KG1 (cell line): ENCODE results near the gene MYL2.

Source experiments
- DNase-seq: peaks from one replicate; lab custom pipeline; 2025; lab: John Stamatoyannopoulos, UW

MYL2 gene

DNA sequence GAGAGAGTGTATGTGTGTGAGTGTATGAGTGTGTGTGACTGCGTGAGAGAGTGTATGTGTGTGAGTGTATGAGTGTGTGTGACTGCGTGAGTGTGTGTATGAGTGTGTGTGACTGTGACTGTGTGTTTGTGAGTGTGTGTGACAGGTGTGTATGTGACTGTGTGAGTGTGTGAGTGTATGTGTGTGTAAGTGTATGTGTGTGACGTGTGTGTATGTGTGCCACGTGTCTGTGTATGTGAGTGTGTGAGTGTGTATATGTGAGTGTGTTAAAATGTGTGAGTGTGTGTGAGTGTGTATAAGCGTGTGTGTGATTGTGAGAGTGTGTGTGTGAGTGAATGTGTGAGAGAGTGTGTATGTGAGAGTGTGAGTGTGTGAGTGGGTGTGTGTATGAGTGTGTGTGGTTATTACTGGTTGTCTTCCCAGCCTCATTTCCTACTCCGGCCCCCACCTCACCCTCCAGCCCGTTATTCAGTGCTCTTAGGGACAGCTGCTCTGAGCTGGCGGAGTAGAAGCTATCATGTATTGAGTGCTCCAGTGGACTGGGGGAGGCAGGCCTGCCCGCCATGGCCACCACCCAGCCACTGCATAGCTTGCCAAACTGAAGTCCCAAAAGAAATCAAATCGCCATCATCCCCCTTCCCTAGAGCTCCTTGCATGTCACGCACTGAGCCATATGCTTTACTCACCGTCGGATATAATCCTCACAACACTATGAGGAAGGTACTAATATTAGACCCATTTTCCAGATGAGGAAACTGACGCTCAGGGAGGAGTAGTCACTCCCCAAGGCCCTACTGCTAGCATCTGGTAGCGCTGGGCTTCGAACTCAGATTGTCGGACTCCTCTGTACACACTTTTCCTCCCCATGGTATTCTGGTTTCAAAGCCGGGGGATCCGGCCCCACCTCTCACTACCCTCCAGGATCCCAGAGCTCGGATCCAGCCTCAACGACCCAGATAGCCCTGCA, 10.3 kb upstream of the MYL2 start:
- no peak for DNase-seq

DNA sequence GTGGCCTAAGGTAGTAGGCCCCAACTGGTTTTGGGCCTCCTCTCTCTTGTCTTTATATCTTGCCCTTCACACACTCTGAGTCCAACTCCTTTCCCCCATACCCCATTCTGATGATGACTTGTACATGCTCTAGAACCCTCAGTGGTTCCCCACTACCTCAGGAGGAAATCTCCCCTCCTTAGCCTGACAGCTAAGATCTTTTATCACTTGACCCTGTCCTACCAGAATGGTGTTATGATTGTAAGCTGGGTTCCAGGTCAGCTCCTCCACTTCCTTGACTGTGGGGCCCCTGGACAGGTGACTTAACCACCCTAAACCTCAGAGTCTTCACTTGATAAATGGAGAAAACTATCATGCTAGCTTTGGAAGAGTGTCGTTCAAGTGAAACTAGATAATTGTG, 9.4 kb upstream of the MYL2 start:
- no peak for DNase-seq

DNA sequence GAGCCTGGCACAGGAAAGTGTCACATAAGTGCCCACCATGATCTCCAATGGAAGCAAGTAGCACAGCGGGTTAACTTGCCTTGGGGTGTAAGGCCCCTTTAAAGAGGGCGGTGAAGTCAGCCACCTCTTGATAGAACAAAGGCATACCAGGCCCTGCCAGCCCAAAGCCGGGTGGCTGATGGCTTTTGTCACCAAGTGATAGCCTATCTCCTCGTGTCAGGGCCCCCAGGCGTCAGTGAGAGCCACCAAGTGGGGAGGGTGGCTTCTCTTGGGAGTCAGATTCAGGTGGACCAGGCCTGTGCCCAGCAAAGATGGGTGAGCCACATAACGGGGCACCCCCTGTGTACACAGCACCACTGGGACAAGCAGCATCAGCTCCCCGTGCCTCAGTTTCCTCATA, 8.3 kb upstream of the MYL2 start:
- no peak for DNase-seq

DNA sequence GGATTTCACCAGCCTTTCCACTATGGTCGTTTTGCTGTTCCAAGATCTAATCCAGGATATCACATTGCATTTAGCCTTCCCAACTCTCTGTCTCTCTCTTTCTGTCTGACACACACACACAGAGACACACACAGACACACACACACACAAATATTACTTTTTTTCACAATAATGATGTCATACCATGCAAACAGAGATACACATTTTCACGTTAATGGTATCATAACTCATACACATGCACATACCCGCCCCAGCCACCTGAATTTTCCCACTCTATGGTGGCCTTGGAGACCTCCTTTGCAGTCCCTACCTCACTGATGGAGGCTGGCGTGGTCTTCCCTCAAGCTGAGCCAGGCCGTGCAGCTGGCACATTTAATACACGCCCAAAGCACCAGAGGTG, 7.2 kb upstream of the MYL2 start:
- DNase-seq = no peak

DNA sequence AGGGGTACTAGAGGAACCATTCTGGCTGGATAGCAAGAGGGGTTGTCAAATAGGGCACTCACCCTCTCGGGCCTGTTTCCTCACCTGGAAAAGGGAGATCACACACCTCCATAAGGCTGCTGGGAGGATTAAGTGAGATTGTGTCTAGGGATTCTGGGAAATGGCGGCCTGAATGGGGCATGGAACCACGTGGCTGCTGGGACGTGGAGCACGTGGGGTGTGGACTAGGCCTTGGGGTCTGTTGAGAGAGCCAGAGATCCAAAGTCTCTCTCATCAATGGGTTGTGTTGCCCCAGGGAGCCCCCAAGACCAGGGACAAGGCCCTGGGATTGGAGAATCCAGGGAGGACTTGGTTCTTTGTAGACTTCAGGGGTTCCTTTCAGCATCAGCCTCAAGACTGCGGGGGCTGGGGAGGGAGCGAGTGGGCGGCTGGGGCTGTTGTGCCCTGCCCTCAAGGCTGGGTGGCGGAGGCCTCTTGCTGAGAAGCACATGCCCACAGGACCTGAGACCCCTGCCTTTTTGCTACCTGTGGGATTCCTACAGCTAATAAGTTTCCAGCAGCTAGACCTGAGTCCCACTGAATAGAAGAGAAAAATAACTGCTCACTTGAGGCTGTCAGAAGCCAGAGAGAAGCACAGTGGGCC, 3.4 kb upstream of the MYL2 start:
- DNase-seq = no peak

DNA sequence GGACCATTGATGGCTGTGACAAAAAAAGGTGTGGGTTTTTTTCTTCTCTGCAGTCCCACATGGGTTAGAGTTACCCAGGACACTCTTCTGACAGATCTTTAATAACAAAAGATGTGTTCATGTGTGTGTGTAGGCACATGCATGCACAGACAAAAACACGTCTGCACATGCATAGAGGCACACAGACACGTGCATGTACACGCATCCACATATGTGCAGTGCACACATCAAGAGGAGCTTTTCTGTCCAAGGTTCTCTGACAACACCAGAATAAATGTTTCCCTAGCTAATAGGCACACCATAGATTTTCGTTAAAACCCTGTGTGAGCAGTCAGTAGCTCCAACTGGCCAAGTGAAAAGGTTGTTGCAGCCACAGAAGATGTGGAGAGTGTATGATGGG, 2.8 kb upstream of the MYL2 start:
- no peak for DNase-seq

DNA sequence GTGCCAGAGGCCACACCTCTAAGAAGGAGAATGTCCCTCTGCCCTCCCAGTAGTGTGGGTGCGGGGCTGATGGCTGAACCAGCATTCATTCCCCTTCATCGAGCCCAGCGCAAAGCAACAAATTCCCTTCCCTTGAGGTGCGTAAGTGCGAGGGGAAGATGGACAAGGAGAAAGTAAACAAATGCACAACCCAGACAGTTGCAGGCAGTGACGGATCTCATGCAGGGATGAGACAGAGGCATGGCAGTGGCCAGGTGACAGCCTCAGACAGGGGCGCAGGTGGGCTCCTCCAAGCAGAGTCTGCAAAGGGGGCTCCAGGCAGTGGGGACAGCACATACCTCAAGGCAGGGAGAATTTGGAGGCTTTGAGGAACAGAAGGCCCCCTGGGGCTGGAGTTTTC, 2.3 kb upstream of the MYL2 start:
- no peak for DNase-seq

DNA sequence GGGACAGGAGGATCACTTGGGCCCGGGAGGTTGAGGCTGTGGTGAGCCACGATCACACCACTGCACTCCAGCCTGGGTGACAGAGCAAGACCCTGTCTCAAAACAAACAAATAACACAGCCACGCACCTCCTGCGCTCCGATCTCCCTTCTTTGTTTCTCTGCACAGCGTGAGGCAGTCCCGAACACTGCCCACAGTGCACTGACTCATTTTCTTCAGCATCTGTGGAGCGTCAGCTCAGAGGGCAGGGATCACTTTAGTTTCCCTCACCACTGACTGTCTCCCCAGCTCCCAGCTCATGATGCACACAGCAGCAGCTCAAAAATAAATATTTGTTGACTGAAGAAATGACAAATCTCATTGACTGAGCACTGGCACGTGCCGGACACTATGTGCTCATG, 883 bp upstream of the MYL2 start:
- no peak for DNase-seq

DNA sequence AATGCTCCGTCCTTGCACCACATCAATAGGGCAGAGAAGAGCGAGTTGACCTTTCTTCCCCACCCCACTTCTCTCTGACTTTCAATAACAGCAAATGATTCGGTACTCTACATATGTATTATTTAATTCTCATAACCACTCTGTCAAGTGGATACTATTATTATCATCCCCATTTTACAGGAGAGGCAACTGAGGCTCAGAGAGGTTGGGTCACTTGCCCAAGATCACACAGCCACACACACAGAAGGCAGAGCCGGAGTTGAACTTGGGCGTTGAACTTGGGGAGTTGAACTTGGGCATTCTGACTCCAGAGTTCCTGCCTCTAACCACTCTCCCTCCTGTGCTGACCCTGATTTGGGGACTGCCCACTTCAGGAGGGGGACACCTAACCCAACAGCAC, 659 bp downstream of the MYL2 start:
- DNase-seq = no peak

DNA sequence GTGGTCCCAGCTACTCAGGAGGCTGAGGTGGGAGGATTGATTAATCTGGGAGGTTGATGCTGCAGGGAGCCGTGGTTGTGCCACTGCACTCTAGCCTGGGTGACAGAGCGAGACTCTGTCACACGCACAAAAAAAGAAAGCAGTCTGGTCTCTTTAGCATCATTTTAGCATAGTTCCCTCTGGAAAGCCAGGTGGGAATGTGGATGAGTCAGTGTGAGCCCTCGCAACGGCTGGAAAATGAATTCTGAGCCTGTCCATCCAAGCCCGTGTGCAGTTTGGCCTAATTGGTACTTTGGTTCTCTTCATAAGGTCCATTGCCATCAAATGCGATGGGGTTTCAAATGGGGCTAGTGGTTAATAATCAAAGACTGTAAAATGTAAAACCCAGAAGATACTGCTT, 2.4 kb downstream of the MYL2 start:
- no peak for DNase-seq

DNA sequence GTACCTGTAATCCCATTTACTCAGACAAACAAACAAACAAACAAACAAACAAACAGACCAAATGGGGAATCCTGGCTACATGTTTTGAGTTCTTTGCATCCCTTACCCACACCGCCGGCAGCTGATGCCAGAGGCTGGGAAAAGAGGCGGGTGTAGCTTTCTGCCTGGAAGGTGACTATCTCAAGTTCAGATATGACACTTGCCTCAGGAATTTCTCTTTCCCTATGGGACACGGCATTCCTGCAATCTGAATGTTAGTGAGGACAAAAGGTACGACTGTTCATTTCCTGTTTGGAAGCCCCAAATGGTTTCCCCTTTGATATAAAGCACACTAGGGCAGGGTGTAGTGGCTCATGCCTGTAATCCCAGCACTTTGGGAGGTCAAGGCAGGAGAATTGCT, 2.9 kb downstream of the MYL2 start:
- no peak for DNase-seq

DNA sequence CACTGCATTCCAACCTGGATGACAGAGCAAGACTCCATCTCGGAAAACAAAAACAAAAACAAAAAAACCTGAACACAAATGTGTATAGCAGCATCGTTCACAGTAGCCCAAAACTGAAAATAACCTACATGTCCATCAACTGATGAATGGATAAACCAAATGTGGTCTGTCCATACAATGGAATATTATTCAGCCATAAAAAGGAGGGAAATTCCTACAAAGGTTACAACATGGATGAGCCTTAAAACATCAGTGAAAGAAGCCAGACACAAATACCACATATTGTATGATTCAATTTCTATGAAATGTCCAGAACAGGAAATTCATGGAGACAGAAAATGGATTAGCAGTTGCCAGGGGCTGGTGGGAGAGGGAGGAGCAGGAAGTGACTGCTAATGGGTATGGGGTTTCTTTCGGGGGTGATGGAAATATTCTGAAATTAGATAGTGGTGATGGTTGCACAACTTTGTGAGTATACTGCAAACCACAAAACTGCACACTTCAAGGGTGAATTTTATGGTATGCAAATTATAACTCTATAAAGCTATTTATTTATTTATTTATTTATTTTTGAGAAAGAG, 4.0 kb downstream of the MYL2 start:
- DNase-seq = no peak

DNA sequence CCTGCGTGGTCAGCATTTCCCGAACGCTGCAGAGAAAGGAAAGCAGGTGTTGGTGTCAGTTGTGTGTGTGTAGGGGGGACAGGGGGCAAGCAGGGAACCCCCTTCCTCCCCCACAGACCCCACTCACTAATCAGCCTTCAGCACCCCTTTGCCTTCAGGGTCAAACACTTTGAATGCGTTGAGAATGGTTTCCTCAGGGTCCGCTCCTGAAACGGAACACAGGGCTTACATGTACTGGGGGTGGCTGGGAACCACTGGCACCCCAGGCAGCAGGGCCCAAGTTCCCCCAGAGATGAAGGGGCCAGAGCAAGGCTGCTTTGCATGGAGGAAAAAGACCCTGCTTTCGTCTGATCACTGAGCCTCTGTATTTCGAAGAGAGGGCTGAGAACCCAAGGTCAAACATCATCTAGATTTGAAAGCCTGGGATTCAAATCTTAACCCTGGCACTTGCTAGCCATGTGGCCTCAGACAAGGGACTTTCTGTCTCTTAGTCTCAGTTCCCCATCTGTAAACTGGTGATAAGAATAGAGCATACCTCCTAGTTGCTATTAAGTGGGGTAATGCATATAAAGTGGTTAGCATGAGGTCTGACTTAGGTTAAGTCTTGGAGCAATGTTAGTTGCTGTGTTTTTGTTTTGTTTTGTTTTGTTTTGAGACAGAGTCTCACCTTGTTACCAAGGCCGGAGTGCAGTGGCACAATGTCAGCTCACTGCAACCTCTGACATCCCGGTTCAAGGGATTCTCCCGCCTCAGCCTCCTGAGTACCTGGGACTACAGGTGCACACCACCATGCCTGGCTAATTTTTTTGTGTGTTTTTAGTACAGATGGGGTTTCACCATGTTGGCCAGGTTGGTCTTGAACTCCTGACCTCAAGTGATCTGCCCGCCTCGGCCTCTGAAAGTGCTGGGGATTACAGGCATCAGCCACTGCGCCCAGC, 7.0 kb downstream of the MYL2 start:
- no peak for DNase-seq

DNA sequence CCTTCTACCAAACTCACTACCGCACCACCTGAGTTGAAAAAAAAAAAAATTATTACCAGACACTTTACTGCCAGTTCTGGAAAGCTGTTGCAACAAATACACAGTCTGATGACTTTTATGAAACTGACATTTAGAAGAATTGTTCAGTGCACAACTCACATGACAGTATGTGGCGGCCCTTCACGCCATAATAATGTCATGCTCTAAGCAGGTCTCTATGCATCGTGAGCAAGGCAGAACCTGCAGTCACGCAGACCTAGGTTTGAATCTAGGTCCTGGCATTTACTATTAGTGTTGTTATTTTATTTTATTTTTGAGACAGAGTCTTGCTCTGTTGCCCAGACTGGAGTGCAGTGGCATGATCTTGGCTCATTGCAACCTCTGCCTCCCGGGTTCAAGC, 8.1 kb downstream of the MYL2 start:
- DNase-seq = no peak

DNA sequence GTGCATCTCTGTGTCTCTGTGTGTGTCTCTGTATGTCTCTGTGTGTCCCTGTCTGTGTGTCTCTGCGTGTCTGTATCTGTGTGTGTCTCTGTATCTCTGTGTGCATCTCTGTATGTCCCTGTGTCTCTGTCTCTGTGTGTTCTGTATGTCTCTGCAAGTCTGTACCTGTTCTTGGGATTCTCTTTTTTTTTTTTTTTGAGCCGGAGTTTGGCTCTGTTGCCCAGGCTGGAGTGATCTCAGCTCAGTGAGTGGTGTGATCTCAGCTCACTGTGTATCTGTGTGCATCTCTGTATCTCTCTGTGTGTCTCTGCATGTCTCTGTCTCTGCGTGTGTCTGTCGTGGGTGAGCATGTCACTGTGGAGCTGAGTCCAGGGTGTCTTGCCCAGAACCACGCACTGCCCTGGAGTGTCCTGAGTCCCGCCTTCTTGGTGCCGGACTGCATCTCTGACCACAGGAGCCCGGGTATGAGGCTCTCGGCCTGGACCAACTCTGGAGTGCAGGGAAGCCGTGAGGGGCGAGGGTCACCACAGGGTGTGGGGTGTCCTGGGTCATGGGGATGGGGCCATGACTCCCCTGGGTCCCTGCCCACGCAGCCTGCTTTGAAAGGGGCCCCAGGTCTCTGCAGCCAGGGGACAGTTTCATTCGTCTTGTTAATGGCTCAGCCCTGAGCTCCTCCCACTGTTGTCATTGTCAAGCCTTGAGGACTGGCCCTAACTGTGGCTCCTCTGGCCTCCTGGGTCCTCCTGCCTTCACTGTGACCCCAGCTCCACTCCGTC, 11.8 kb downstream of the MYL2 start:
- no peak for DNase-seq

DNA sequence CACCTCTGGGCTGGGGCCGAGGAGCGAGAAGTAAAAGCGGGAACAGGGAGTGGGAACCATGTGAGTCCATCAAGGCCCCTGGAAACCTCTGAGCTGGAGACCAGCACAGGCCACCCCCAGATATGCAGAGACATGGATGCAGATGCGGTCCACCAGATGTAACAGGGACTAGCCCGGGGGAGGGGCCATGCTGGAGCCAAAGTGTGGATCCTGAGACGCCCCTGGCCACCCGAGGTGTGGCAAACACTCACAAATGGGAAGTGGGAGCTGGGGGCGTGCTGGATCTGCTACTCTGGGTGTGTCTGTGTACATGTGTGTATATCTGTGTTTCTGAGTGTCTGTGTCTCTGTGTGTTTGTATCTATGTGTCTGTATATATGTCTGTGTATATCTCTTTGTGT, 12.8 kb downstream of the MYL2 start:
- no peak for DNase-seq

DNA sequence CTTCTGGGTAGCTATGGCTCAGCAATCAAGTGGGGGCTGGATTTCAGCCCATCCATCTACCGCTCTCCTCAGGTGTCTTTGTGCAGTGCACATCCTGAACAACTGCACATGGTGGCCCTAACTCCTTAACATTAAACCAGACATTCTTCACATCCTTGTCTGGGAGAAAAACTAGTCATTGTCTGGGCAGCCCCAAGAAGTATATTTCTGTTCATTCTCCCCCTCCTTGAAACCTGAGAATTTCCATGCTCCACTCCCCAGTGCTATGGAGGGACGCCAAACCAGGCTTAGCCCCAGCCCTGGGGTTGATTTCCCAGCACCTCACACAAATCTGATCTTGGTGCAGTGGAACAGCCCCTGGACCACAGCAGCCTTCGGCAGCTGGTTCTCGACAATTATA, 13.4 kb downstream of the MYL2 start:
- DNase-seq = no peak

DNA sequence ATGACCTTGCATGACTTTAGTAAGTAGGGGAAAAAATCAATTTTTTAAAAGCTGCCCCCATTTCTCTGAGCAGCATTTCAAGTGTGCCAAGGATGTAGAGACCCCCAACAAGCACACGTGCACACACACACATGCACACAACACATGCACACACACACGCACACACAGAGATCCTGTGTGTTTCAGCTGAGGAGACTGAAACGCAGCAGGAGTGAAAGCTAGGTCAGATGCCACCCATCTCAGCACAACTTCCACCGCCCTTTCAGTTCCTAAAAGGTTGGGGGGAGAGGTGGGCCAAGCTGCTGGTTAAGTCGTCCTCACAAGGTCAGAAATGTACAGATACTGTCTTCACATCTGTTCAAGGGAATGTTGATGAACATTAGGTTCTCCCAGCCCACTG, 13.9 kb downstream of the MYL2 start:
- no peak for DNase-seq

DNA sequence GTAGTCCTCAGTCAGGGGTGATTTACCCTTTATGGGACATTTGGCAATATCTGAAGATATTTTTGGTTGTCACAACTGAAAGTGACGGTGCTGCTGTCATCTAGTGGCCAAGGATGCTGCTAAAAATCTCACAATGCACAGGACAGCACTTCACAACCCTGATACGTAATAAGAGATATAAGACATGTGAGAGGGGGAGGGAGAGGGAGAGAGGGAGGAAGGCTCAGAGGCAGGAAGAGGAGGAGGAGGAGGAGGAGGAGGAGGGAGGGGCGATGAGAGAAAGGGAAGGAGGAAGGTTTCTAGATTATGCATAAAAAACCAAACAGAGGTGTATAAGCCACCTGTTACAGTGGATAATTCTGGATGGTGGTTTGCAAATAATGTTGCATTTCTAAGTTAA, 14.3 kb downstream of the MYL2 start:
- no peak for DNase-seq

DNA sequence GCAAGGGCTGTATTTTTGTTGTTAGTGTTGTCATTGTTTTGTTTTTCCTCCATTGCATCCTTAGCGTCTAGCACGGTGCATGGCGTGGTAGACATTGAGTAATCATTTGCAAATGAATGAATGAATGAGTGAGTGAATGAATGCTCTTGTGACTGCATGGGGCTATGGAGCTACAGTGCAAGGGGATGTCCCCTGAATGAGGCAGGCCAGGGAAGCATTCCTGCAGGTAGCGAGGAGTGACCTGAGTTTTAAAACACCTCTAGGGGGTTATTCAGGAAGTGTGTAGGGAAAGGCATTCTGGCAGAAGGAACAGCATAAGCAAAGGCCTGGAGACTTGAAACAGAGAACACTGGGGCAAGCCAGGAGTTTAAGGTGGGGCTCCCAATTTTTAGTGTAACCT, 16.9 kb downstream of the MYL2 start:
- no peak for DNase-seq

DNA sequence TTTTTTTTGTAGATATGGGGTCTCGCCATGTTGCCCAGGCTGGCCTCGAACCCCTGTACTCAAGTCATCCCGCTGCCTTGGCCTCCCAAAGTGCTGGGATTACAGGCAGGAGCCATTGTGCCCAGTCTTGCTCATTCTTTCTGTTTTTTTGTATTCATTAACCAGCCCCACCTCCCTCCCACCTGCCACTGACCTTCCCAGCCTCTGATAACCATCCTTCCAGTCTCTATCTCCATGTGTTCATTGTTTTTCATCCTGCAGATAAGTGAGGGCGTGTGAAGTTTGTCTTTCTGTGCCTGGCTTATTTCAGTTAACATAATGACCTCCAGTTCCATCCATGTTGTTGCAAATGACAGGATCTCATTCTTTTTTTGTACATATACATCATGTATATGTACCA, 19.0 kb downstream of the MYL2 start:
- no peak for DNase-seq
